Measurements from ENCODE around the gene ZDHHC1.

The ZDHHC1 gene

DNA sequence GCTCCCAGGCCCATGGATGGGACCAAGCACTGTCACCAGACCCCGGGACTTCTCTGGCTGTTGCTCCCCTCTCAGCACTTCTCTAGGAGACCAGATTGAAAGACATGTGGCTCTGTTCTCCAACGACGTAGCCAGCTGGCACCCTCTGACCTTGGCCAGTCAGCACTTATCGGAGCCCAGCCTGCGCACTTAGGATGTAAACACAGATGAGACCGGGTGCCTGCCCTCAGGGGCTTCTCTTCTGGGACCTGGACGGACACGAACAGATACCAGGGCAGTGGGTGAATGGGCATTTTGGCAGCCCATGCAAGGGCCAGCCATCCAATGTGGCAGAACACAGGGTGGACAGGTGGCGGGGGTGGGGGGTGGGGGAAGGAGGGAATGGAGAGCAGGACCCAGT lies 6.6 kb downstream of the ZDHHC1 start:
- DNase-seq (ENCODE audit: low spot score) = no peak

DNA sequence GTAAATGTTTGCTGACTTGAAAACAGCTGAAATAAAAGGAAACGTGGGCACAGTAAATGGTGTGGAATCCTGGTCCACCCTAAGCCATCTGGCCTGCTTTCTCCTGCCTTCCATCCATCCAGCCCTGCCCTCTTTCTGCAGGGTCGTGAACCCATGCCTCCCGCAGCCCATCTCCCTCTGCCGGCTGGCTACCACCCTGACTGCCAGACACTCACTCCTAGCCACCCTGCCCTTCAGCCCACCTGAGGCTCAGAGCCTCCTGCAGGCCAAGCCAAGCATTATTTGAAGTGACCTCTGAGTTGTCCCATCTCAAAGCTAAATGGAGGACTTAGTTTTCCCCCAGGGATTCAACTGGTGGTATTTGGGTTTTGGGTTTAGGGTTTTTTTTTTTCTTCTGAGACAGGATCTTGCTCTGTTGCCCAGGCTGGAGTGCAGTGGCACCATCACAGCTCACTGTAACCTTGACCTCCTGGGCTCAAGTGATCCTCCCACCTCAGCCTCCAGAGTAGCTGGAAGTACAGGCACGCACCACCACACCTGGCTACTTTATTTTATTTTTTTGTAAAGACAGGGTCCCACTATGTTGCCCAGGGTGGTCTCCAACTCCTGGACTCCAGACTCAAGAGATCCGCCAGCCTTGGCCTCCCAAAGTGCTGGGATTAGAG lies 8.4 kb downstream of the ZDHHC1 start:
- DNase-seq (ENCODE audit: low spot score) = no peak

GRCh38 chr16:67407176-67407787 lies 9.0 kb downstream of the ZDHHC1 start:
- no peak for DNase-seq (ENCODE audit: low spot score)

DNA sequence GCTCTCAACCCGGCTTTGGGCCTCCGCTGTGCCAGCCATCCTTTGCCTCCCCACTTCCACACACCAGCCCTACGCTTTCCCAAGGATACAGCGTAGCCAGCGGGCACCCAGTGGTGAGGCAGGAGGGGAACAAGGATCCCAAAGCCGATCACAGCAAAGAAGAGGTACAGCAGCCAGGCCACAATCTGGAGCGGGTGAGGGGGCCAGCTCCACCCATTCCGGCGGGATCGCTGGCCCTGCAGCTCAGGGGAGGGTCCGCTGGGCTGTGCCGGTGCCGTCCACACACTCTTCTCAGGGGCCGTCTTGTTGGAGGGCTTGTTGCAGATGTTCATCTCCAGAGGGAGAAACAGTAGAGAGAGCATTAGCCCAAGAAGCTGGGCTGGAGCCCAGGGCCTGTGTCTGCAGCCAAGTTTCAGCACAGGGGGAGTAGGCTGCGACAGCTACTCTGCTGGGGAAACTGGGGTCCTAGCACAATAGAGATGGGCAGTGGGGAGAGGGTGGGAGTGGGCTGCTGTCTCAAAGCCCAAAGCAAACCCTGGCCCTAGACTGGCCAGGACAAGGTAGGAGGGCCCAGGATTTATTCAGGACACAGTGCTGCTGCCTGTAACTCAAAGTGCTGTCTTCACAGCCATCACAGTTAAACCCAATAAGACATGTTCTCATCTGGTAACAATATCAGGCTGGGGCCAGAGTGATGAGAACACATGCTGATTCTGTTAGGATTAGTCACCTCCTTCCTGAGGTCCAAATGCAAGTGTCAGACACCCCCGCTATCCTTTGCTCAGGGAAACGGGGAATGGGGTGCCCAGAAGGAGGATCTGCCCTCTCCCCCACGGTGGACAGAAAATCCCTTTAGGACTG lies 9.9 kb downstream of the ZDHHC1 start:
- DNase-seq (ENCODE audit: low spot score) = no peak

DNA sequence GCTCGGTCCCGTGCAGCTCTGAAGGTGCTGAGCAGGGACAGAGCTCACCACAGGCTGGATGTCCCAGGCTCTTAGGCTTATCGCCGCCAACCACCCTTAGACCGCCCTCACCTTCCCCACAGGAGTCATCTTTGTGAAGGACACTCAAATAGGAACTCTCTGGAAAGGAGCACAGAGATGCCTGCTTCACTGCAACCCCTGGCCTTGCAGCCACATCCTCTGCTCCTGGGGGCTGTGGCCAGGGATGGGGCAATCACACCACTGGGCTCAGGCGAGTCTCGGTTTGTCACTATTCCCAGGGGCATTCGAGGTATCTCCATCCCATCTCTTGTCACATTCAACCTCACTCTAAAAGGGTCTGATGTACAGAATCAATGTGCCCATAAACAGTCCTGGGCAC lies 10.9 kb downstream of the ZDHHC1 start:
- DNase-seq (ENCODE audit: low spot score) = no peak

DNA sequence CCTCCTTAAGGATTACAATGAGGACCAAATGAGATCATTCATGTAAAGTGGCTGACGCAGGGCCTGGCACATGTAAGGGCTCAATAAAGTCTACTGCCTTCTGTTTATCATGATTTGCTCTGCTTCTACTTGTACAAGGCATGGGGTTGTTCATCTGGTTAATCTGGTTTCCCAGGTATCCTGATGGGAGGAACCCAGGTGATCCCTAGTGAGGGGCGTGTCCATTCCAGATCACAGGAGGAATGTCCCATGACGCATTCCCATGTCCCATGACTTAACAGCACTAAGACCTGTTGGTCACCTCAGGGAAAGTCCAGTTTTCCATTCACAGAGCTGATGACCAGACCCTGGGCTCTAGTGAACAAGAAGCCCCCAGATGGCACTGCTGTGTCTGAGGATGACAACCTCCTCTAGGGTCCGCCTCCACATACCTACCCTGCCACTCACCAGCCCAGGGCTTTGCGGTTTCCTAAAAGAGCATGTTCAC lies 11.5 kb downstream of the ZDHHC1 start:
- DNase-seq (ENCODE audit: low spot score) = no peak

DNA sequence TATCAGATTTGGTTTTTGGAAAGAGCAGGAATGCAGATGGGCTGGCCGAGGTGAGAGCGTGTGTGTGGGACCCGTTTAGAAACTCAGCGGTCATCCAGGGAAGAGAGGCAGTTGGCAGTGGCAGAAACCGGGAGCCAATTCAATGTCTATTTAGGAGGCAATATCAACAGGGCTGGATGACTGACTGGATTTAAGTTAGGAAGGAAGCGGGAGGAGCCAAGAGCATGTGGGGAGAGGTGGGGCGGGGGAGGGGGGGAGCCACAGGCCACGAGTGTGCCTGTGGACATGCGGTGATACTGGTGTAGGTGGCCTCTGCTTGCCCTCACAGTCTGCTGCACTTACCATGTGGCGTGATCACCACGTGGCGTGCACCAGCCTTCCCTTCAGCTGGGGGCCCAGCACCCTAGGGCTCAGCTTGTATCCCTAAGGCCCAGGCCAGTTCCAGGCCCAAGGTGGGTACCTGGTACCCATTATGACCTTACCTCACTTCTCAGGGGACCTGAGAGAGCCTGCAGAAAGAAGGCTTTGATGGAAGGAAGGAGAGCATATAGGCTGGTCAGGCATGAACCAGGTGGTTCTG lies 12.2 kb downstream of the ZDHHC1 start:
- no peak for DNase-seq (ENCODE audit: low spot score)

- DNase-seq (ENCODE audit: low spot score) = no peak
Measured at GRCh38 chr16:67400901-67401300, 15.4 kb downstream of the ZDHHC1 start.

DNA sequence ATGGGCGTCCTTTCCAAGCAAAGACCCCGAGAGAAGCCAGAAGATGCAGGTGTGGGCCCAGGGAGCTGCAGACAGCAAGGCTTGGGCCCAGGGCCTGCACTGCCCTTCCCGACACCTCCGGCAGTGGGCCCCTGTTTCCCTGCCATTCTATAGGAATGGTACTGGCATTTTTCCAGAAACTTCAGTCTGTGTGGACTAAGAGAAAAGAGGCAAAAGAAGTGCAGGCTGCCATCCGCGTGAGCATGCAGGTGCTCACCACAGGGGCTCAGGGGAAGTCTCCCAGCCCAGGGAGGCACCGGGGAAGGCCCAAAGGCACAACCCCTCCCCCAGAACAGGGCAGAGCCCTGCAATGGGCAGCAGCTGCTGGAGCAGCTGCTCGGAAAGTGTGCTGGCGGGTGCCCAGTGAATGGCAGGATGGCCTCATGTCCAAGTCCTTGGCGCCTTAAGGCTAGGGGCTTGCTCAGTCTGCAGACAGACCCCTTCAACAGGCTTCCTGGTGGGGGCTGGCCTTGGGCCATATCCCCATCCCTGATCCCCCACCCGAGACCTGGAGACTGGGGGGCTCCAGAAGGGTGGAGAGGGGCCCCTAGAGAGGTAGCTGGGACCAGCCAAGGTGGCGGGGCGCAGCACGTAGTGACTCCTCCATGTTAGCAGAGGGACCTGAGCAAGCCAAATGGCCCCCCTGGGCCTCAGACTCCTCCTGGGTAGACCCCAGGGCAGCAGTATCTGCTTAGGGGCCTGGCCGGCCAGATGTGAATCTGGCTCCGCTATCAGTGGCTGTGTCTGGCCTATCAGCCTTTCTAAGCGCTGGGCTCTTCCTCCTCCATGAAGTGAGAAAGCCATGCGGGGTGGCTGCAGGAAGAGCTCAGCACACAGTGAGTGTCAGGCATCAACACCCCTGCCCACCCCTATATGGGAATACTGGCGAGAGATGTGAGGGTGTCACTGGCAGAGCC lies 16.2 kb downstream of the ZDHHC1 start:
- no peak for DNase-seq (ENCODE audit: low spot score)

DNA sequence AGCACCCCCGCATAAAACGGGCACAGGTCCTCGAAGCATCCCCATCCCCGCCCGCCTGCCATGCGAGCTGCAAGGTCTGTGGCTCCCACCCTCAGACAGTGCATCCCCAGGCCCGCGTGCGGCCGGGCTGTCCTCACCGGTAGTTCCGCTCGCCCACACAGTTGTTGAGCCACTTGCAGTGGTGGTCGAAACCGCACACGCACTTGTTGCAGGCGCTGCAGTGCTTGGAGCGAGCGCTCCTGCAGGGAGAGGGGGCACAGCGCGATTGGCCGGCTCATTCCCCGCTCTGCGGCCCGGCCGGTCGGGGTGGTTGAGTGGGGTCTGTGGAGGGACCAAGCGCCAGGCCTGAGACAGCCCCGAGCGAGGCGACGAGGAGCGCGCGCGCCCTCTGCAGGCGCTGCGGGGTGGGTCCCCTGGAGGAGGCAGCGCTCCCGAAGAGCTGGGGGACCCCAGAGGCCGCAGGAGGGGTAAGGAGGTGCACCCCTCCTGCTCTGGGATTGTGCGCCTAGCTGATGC lies 17.0 kb downstream of the ZDHHC1 start:
- DNase-seq (ENCODE audit: low spot score) = no peak

- DNase-seq (ENCODE audit: low spot score) = no peak
Measured at GRCh38 chr16:67398546-67399217, 17.6 kb downstream of the ZDHHC1 start.

DNA sequence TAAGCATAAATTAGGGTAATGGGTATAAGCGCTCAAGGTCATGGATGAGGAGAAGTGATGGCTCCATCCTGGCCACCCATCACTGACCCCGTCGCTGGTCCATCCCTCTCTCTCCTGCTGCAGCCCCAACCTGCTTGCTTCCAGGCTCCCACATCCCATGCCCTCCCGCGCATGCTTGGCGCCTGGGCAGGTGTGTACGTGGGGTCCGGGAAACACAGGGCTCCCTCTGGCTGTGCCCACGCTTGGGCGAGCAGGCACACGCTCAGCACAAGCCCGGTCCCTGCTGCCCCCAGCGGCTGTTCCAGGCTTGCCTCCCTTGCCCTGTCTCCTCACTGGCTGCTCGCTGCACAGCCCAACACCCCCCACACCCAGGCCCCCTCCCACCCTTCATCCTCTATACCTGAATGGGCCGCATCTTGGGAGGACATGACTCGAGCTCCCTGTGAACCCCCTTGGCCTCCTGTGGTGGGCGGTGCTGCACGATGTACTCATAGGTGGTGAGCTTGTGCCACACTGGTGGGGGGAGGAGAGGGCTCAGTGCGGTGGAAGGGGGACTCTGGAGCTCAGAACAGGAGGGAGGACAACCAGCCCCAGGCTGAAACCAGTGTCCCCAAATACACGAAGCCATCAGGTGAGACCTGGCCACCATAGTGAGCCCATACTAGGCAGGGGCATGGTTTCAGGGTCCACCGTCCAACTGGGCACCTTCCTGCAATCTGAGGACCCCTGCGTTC lies 18.3 kb downstream of the ZDHHC1 start:
- DNase-seq (ENCODE audit: low spot score) = no peak

- DNase-seq (ENCODE audit: low spot score) = no peak
Measured at GRCh38 chr16:67397036-67397801, 19.1 kb downstream of the ZDHHC1 start.

DNA sequence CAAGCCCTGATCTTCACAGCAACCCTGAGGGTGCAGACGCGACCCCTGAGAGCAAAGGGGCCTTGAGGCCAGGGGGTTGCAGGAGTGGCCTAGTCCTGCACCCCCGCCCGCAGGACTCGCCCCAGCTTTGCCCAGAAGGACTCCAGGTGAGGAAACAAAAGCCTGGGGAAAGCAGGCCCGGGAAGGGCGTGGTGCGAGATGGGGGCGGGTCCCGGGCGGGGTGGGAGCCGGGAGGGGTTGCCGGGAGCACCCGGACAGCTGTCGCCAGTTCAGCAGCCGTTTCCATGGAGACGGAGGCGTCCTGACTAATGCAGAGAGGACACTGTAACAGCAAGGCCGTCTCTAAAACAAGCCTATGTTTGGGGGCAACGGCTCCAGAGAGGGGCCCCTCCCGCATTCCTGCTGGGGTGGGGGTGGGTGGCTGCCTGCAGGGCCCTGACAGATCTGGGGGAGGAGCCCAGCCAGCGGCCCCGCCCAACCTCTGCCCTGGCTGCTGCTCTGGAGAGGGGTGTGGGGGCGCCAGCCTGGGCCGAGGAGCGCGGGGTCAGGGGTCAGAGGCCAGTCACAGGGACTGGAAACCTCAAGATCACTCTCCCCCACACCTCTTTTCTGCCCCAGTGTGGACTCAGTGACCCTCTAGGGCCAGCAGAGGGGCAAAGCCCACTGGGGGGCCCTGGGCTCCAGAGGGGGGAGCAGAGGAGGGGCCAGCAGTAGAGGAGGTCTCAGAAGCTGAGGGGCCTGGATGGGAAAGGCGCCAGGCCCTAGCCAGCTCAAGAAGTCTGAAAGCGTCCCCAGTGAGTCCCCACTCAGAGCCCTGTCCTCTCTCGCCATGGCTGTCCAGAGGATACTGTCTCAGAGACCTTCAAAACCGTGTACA lies 19.9 kb downstream of the ZDHHC1 start:
- no peak for DNase-seq (ENCODE audit: low spot score)

DNA sequence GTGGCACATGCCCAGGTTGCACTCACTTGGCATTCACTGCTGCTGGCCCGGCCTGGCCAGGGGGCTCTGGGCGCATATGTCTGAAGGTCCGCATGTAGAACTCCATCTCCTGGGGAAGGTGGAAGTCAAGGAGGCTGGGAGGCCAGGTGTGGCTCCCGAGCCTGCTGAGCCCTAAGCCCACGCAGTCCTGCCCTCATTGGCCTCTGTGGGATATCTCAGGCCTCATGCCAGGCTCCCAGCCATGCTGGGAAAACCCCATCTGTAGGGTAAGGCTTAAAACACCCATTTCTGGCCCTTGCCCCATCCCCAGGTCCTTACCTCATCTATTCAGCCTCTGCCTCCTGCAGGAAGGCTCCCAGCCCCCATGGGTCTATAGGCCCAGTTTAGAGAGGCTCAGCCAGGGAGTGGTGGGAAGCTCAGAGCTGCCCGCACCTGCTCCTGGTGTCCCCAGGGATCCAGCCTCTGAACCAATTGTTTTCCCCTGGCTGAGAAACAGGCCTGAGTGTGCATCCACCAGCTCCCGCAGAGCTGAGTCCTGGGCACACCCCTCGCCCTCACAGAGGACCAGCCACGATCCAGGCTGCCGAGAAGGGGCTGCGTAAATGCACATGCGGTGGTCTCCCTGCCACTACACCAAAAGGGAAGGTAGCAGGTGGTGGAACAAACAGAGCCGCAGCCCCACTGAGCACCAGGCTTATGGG lies 20.7 kb downstream of the ZDHHC1 start:
- no peak for DNase-seq (ENCODE audit: low spot score)

DNA sequence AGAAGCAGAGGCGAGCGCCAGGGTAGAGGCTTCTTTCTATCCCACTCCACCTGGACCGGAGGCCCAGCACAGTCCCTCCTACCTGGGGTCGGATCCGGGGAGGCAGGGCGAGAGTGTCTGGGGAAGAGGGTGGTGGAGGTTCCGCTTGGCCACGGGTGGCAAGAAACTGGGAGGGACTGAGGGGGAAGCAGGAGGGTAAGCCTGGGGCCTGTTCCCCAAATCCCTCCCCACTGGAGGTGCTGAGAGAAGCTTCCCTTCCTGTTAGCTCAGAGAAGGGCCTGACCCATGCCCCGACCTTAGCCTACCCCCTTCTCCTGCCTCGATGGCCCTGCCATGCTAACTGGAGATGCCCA lies 21.2 kb downstream of the ZDHHC1 start:
- no peak for DNase-seq (ENCODE audit: low spot score)
